KMS-11 (cell line): ENCODE results near the gene PACS1.

Experiments used
- H2AFZ ChIP-seq: fragments of 200-600 bp; sonication (generic); 2 replicates; pipeline ENCODE4 v1.6.1; 2016; ENCODE audit warnings: antibody characterized with exemption, mixed run types, low read depth
- H3K27ac ChIP-seq: fragments of 200-600 bp; sonication (generic); 2 replicates; pipeline ENCODE4 v1.6.1; 2016; ENCODE audit warnings: mild to moderate bottlenecking, mixed run types
- H3K27me3 ChIP-seq: fragments of 200-600 bp; sonication (generic); 2 replicates; pipeline ENCODE4 v1.6.1; 2017; ENCODE audit warnings: mild to moderate bottlenecking, low read depth, mixed run types, moderate library complexity; ENCODE audit not compliant: insufficient read depth
- H3K36me3 ChIP-seq: fragments of 200-600 bp; sonication (generic); 2 replicates; pipeline ENCODE4 v1.6.1; 2017; ENCODE audit warnings: mild to moderate bottlenecking, mixed run types; ENCODE audit not compliant: insufficient read depth
- H3K4me1 ChIP-seq: fragments of 200-600 bp; sonication (generic); 2 replicates; pipeline ENCODE4 v1.6.1; 2016; ENCODE audit warnings: mild to moderate bottlenecking, low read depth, mixed run types; ENCODE audit not compliant: poor library complexity, severe bottlenecking
- H3K4me2 ChIP-seq: fragments of 200-600 bp; sonication (generic); 2 replicates; pipeline ENCODE4 v1.7.0; 2016; ENCODE audit warnings: mild to moderate bottlenecking, mixed run types
- H3K4me3 ChIP-seq: fragments of 200-600 bp; sonication (generic); IDR thresholded peaks from 2 replicates; pipeline ENCODE4 v1.6.1; 2017; ENCODE audit warnings: low read depth, low read length, mixed read lengths; ENCODE audit not compliant: insufficient read depth
- H3K79me2 ChIP-seq: fragments of 200-600 bp; sonication (generic); 2 replicates; pipeline ENCODE4 v1.6.1; 2016; ENCODE audit warnings: low read depth, mixed run types; ENCODE audit not compliant: insufficient read depth
- H3K9ac ChIP-seq: fragments of 200-600 bp; sonication (generic); 2 replicates; pipeline ENCODE4 v1.6.1; 2016; ENCODE audit warnings: mild to moderate bottlenecking, mixed run types
- H4K20me1 ChIP-seq: fragments of 200-600 bp; sonication (generic); 2 replicates; pipeline ENCODE4 v1.6.1; 2016; ENCODE audit warnings: mild to moderate bottlenecking, mixed run types; ENCODE audit not compliant: insufficient read depth
- CTCF ChIP-seq: fragments of 200-600 bp; sonication (generic); conservative IDR thresholded peaks from 2 replicates; pipeline ENCODE4 v1.6.1; 2017; ENCODE audit warnings: low read depth, mild to moderate bottlenecking, antibody characterized with exemption, low read length, moderate library complexity, mixed read lengths

The PACS1 gene

GRCh38 chr11:66037327-66037726, 32.7 kb upstream of the PACS1 start:
- Histone ChIP-seq H3K9ac (no peak overlapping the region), H3K36me3 (no peaks in the 10 kb centered on the region), H3K27me3 (no peaks in the 10 kb centered on the region), H3K4me2 (no peak overlapping the region), H3K4me3 (no peak overlapping the region), H3K4me1 (no peaks in the 10 kb centered on the region), H3K27ac (no peak overlapping the region), H4K20me1 (no peaks in the 10 kb centered on the region), H2AFZ (no peak overlapping the region), H3K79me2 (no peaks in the 10 kb centered on the region)
- TF ChIP-seq CTCF, result no peak

GRCh38 chr11:66039765-66040164, 30.3 kb upstream of the PACS1 start:
- no peak for TF ChIP-seq CTCF
- Histone ChIP-seq H3K4me1 (peaks cover 7% of the 10 kb centered on the region), H3K4me3 (no peak overlapping the region), H3K27me3 (no peaks in the 10 kb centered on the region), H3K36me3 (no peaks in the 10 kb centered on the region), H3K79me2 (no peaks in the 10 kb centered on the region), H3K4me2 (no peak overlapping the region), H2AFZ (no peak overlapping the region), H3K9ac (no peak overlapping the region), H4K20me1 (no peaks in the 10 kb centered on the region), H3K27ac (no peak overlapping the region)

GRCh38 chr11:66042227-66042995, 27.7 kb upstream of the PACS1 start:
- TF ChIP-seq CTCF, result no peak
- Histone ChIP-seq H3K36me3 (no peaks in the 10 kb centered on the region), H4K20me1 (no peaks in the 10 kb centered on the region), H3K27me3 (no peaks in the 10 kb centered on the region), H3K4me1 (peaks cover 25% of the 10 kb centered on the region), H3K9ac (no peak overlapping the region), H3K79me2 (no peaks in the 10 kb centered on the region), H3K4me3 (no peak overlapping the region), H2AFZ (no peak overlapping the region), H3K27ac (no peak overlapping the region), H3K4me2 (no peak overlapping the region)

DNA sequence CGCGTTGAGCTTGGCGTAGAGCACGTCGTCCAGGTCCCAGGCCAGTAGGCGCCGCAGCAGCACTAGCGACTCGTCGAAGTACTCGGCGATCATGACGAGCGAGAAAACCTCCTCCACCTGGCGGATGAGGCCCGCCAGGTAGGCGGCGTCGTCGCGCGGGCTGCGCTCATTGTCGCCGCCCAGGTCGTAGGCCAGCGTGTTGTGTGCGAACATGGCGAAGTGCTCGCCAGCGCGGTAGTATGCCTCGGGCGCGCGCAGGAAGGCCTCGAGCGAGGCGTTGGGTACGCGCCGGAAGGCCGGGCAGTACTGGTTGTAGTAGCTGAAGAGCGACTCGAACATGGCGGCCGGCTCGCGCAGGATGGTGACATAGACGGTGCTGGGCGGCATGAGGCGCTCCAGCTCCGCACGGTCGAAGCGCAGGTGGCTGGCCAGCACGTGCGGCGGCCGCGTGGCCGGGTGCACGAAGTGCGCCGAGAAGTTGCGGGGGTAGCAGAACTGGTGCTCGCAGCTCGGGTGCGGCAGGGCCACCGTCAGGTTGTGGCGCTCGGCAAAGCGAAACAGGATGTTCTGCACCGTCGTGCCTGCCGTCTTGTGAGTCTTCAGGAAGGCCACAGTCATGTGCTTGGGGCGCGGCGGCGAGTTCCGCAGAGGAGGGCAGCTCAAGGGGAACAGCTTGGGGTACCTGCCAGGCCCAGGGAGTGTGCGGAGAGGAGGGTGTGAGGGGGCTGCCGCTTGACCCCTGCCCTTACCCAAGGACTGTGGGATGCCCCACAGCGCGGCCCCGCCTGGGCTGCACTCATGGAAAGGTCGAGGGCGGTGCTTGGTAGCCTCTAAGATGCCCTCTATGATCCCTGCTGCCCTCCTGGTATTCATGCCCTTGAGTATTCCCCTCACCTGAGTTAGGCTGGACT, 26.8 kb upstream of the PACS1 start:
- no peaks in the 10 kb centered on the region for H3K27me3 ChIP-seq
- no peak overlapping the region for H2AFZ ChIP-seq
- no peaks in the 10 kb centered on the region for H4K20me1 ChIP-seq
- no peak overlapping the region for H3K4me2 ChIP-seq
- no peak overlapping the region for H3K27ac ChIP-seq
- no peak for TF ChIP-seq CTCF
- H3K9ac ChIP-seq, result no peak overlapping the region
- H3K36me3 ChIP-seq, result no peaks in the 10 kb centered on the region
- no peak overlapping the region for H3K4me3 ChIP-seq
- H3K79me2 ChIP-seq, result no peaks in the 10 kb centered on the region
- peaks cover 25% of the 10 kb centered on the region for H3K4me1 ChIP-seq
